Right kidney (tissue), 1 donor: ENCODE data around the gene PRKN.
A peak's percentile ranks its signal among the peaks of the same experiment; 100 is the strongest.

Experiments used
- DNase-seq: peaks from one replicate; pipeline ENCODE4 v3.0.0-alpha.2; 2016

The PRKN gene

GRCh38 chr6:161480421-161481155, 1247.0 kb downstream of the PRKN start:
- peak; percentile 14 for DNase-seq

DNA sequence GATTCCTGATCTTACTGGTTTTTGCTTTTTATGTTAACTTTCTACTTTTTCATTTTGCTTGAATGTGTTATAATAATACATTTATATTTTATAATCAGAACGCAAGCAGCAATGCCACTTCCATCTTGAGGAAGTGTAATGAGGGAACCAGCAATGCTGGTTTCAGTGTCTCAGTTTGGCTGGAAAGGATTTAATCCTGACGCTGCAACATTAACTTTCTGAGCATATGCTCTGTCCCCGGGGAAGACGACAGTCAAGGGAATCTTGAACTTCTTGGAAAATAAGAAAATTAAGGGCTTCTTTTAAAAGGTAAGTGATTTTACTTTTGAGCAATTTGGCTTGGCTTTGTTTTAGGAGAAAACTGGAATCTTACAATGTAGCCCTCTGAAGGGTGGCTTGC, 1248.2 kb downstream of the PRKN start:
- no peak for DNase-seq

DNA sequence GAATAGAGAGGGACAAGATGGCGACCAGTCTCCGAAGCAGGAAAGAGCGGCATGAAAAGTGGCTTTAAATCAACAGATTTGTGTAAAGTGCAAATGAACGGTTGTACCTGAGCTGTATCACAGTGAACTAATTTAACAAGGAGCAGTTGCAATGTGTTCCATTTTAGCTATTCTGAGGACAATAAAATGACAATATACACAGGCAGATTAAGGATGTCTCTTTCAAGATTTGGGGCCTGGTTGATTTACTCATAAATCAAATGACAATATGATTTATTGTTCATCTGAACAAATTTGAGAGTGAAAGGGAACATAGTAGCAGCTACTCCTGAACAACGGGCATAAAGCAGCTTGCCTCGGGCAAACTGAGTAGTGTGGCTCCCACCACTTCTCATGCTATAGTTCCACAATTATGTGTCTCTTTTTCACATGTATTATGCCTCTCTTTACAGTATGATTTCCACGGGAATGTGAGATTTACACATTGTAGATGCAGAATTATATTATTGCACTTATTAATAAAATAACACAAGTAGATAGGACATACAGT, 1249.6 kb downstream of the PRKN start:
- DNase-seq: no peak

DNA sequence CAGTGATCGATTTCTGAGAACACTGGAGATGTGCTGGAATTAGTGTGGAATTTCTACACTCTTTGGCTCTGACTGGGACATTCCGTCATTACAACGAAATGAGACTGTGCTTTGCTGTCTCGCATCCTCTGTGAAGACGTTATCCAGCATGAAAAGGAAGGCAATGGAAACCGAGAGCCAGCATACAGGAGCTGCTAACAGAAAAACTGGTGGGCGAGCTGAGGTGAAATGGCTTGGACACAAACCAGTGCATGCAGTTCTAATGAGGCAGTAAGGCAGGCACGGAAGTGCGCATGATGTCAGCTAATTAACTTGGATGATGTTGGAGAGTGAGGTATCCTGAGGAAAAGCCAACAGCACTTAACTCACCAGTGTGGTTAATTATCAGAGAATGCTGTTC, 1250.9 kb downstream of the PRKN start:
- DNase-seq: no peak

- DNase-seq: no peak
These were observed 1262.2 kb downstream of the PRKN start for GRCh38 chr6:161465403-161465802.

GRCh38 chr6:161463071-161463470, 1264.5 kb downstream of the PRKN start:
- no peak for DNase-seq

DNA sequence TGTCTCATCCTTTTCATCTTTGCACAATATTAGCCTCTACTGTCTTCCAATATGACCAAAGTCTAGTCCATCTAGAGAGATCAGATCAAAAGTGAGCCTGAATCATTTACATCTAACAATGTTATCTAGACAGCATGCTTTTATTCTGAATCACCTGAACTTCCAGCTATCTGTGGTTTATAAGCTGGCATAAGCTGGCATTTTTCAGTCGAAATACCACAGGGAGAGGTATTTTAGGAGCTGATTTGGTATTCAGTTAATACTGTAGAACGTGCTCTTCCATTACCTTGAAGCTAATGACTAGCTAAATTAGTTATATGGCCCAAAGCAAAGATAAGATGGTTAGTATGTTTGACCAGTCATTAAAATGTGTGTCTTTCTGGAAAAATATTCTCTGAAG, 1265.4 kb downstream of the PRKN start:
- DNase-seq: no peak

- no peak for DNase-seq
These were observed 1268.5 kb downstream of the PRKN start for GRCh38 chr6:161459008-161459615.

DNA sequence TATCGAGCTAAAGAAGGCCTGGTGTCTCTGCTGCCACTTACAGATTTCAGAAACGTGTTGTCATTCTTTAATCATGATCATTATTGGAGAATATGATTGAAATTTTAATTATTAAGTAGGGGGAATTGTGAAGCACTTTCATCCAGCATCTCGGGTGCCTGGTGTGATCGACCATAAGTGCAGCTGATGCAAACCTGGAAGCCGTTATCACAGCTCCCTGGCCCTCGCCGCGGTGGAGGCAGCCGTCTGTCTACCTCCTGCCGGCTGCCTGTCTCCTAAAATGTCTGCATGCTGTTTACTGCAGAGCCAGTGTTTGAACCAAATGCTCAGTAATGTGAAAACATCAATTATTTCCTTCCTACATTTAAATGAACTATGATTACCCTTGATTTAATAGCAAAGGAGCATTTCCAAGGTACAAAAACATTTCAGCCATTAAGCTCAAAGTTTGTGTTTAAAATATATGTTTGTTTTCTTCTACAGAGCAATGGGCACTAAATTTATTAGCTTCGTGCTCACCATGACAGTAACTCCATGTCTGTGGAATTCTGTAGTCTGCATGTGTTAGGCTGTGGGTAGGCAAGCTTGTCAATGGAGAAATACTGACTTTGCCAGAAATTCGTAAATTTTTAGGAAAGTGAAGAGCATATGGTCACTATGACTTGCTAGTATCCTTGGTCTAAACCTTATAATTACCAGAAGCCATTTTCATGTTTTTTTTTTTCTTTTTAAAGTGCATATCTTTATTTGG, 1269.2 kb downstream of the PRKN start:
- no peak for DNase-seq

GRCh38 chr6:161455848-161456247, 1271.7 kb downstream of the PRKN start:
- DNase-seq: no peak

DNA sequence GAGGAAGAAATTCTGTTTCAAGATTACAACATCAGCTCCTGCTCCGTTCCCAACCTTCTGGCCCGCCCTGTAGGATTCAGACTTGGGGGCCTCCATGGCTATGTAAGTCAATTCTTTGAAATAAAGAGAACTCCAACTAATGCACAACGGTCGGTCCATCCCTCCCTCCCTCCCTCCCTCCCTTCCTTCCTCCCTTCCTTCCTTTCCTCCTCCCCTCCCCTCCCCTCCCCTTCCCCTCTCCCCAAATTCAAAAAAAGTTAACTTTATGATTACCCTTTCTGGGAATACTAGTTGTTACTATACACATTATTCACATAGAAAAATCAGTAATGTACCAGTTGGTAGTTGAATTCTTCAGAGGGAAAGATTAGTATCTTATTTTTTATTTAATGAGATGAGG, 1274.0 kb downstream of the PRKN start:
- DNase-seq: no peak

GRCh38 chr6:161452241-161452640, 1275.3 kb downstream of the PRKN start:
- DNase-seq: no peak

- no peak for DNase-seq
These were observed 1278.0 kb downstream of the PRKN start for GRCh38 chr6:161449521-161449920.

- DNase-seq: no peak
These were observed 1280.6 kb downstream of the PRKN start for GRCh38 chr6:161446949-161447348.

GRCh38 chr6:161446296-161446925, 1281.2 kb downstream of the PRKN start:
- peak; percentile 47 for DNase-seq

DNA sequence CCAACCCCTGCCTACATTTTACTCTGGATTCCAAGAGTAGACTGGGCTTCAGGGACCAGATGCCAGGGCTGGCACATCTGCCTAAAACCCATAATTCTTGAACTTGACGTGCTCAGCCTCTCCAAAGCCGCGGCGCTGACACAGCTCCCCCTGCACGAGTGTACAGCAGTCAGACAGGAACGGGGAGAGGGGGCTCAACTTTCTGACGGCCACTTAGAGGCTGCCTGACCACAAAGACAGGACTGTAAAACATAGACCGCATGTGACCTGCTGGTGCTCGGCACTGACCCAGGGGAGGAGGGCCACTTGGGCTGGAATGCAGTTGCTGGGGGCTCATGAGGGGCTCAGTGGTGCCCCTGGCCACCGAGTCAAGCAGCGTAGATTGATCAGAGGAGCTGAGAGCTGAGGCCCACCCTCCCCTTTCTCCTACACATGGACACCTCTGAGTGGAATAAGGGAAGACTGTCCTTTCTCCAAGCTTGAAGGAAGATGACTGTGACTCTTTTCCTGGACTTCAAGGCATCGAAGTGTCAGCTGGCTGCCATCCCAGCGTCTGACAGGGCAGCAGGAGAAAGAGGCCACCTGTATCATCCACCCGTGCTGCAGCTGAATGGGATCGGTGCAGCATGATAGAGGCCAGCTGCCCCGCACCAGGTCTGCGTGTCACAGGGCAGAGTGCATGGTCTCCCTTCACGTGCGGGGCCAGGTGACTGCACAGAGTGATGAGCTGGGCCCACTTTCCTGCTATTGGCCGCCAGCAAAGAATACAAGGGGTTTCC, 1282.4 kb downstream of the PRKN start:
- DNase-seq: peak; percentile 62

- DNase-seq: peak; percentile 50
These were observed 1283.1 kb downstream of the PRKN start for GRCh38 chr6:161444464-161444863.

DNA sequence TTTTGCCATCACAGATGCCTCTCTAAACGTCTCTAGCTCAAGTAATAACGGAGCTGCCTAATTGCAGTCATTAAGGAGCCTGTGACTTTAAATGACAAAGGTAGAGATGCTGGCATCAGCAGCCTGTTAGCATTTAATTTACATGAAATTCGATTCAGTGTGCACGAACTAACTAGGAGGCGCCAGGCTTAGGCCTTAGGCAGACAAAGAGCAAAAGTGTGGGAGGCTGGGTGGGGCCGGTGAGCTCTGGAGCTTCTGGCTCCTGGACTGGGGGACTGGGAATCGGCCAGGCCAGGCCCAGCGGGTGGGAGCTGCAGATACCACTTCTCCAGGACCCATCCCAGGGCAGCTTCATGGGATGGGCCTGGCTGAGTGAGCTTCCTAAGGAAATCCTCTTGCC, 1283.7 kb downstream of the PRKN start:
- DNase-seq: peak; percentile 43

GRCh38 chr6:161442420-161442819, 1285.1 kb downstream of the PRKN start:
- DNase-seq: no peak

DNA sequence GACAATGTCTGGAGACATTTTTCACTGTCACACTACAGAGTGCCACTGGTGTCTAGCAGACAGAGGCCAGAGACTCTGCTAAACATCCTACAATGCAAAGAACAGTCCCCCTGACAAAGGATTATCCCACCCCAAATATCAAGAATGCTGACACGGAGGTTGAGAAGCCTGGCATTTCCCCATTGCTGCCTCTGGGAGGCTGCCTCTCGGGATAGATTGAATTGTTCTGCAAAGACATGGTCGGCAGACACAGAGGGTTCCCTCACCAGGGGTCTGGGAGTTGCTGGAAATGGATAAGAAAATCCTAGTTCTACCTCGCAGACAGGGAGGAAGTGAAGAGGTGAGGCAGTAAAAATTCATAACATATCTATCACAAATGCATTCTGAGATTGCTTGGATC, 1287.3 kb downstream of the PRKN start:
- DNase-seq: no peak

- no peak for DNase-seq
These were observed 1288.5 kb downstream of the PRKN start for GRCh38 chr6:161439093-161439492.
